Measurements from ENCODE around the gene AGFG1. TPM values are rescaled to one million over a fixed set of nuclear protein-coding genes. Genes with fewer than 3 reads are reported as not detected.

The AGFG1 gene
- total and polyA plus RNA-seq, 2 donors (not counting 1 experiment from before 2014, with no cell fraction given): 40.0 to 128 TPM

DNA sequence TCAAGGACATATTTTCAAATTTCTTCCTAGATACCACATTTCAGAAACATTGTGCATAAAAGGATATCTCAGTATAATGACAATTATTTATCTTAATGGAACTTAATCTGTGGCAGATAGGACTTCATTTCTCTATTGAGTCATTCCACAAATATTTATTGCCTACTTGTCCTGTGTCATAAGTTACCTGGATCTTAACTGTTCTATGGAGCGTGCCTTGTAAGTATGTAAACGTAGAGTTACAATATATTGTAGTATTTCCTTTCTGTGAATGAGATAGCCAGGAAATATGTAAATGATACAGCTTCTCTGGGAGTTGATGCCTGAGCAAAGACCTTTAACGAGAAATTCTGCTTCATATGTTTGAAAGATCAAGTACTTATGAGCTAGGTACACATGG is 2.5 kb downstream of the AGFG1 start:
- Histone ChIP-seq H4K20me1 (ENCODE audit: control insufficient read depth, extremely low read depth, insufficient read depth, low read length) (no peaks in the 10 kb centered on the region), H3K4me2 (ENCODE audit: extremely low read depth, insufficient read depth, low read length) (peak overlapping the region; percentile 64), H3K9me3 (ENCODE audit: control insufficient read depth, insufficient read depth, low read depth, low read length) (no peaks in the 10 kb centered on the region), H3K27ac (ENCODE audit: insufficient read depth, low read length) (no peak overlapping the region), H3K79me2 (ENCODE audit: control insufficient read depth, insufficient read depth, low read length) (peaks cover 69% of the 10 kb centered on the region), H3K4me1 (ENCODE audit: control insufficient read depth, extremely low read depth, insufficient read depth, low read length) (no peaks in the 10 kb centered on the region), H2AFZ (ENCODE audit: low read length) (no peak overlapping the region), H3K9ac (ENCODE audit: insufficient read depth, low read length) (no peak overlapping the region), H3K27me3 (ENCODE audit: control insufficient read depth, insufficient read depth, low read length) (no peaks in the 10 kb centered on the region), H3K4me3 (replicated peaks in 1 of 4; ENCODE audit: control extremely low read depth in 1 of 4, insufficient read depth in 1 of 4, low read depth in 3 of 4, low read length in 4 of 4) (peak overlapping the region in 3 of 4 experiments; percentile 40 to 81 (median 69)), H3K36me3 (ENCODE audit: control insufficient read depth, insufficient read depth, low read length) (no peaks in the 10 kb centered on the region)
- TF ChIP-seq, protein P1, sequence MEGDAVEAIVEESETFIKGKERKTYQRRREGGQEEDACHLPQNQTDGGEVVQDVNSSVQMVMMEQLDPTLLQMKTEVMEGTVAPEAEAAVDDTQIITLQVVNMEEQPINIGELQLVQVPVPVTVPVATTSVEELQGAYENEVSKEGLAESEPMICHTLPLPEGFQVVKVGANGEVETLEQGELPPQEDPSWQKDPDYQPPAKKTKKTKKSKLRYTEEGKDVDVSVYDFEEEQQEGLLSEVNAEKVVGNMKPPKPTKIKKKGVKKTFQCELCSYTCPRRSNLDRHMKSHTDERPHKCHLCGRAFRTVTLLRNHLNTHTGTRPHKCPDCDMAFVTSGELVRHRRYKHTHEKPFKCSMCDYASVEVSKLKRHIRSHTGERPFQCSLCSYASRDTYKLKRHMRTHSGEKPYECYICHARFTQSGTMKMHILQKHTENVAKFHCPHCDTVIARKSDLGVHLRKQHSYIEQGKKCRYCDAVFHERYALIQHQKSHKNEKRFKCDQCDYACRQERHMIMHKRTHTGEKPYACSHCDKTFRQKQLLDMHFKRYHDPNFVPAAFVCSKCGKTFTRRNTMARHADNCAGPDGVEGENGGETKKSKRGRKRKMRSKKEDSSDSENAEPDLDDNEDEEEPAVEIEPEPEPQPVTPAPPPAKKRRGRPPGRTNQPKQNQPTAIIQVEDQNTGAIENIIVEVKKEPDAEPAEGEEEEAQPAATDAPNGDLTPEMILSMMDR (conservative IDR thresholded peaks at IDR 0.05 in 1 of 2, IDR thresholded peaks at IDR 0.05 in 1 of 2; ENCODE audit: low read depth in 1 of 2, low read length in 2 of 2): no peak
- no peak for TF ChIP-seq EZH2 (IDR thresholded peaks at IDR 0.05; ENCODE audit: low read length, missing control alignments)
- no peak for DNase-seq (ENCODE audit: low read depth in 2 of 2)

- no peaks in the 10 kb centered on the region for H3K4me1 ChIP-seq (ENCODE audit: control insufficient read depth, extremely low read depth, insufficient read depth, low read length)
- peaks cover 95% of the 10 kb centered on the region for H3K79me2 ChIP-seq (ENCODE audit: control insufficient read depth, insufficient read depth, low read length)
- H3K27ac ChIP-seq (ENCODE audit: insufficient read depth, low read length): no peak overlapping the region
- no peaks in the 10 kb centered on the region for H3K36me3 ChIP-seq (ENCODE audit: control insufficient read depth, insufficient read depth, low read length)
- H3K4me3 ChIP-seq (replicated peaks in 1 of 4; ENCODE audit: control extremely low read depth in 1 of 4, insufficient read depth in 1 of 4, low read depth in 3 of 4, low read length in 4 of 4): no peak overlapping the region
- H3K27me3 ChIP-seq (ENCODE audit: control insufficient read depth, insufficient read depth, low read length): no peaks in the 10 kb centered on the region
- no peak for TF ChIP-seq EZH2 (IDR thresholded peaks at IDR 0.05; ENCODE audit: low read length, missing control alignments)
- TF ChIP-seq, protein P1 (conservative IDR thresholded peaks at IDR 0.05 in 1 of 2, IDR thresholded peaks at IDR 0.05 in 1 of 2; ENCODE audit: low read depth in 1 of 2, low read length in 2 of 2): no peak
- H3K9ac ChIP-seq (ENCODE audit: insufficient read depth, low read length): no peak overlapping the region
- no peaks in the 10 kb centered on the region for H3K9me3 ChIP-seq (ENCODE audit: control insufficient read depth, insufficient read depth, low read depth, low read length)
- peak in 1 of 2 donors; percentile 24 for DNase-seq (ENCODE audit: low read depth in 2 of 2)
- no peak overlapping the region for H3K4me2 ChIP-seq (ENCODE audit: extremely low read depth, insufficient read depth, low read length)
- H2AFZ ChIP-seq (ENCODE audit: low read length): no peak overlapping the region
- no peaks in the 10 kb centered on the region for H4K20me1 ChIP-seq (ENCODE audit: control insufficient read depth, extremely low read depth, insufficient read depth, low read length)
These were observed 5.3 kb downstream of the AGFG1 start for GRCh38 chr2:227477291-227477690.

DNA sequence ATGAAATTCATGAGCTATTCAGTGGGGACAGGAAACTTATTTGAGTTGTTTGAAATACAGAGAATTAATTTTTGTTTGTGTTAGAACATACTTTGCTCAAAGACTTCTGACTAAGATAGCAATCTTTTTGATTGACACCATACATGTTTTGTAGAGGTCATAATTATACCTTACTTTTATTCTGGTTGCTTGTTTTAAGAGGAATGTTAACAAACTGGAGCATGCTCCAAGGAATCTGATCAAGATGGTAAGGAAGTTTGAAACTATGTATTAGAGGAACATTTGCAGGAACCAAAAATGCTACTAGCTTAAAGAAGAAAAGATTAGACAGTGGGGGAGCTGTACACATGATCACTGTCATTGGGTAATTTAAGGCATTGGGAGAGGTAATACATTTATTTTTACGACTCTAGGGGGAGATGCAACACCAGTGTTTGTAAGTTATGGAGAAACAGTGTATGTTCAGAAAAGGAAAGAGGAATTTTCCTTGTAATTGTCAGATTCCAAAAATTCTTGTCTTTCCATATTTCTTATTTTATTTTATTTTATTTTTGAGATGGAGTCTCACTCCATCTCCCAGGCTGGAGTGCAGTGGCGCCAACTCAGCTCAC is 8.0 kb downstream of the AGFG1 start:
- Histone ChIP-seq H3K9ac (ENCODE audit: insufficient read depth, low read length) (no peak overlapping the region), H3K4me1 (ENCODE audit: control insufficient read depth, extremely low read depth, insufficient read depth, low read length) (peaks cover 2% of the 10 kb centered on the region), H3K79me2 (ENCODE audit: control insufficient read depth, insufficient read depth, low read length) (peaks cover 92% of the 10 kb centered on the region), H4K20me1 (ENCODE audit: control insufficient read depth, extremely low read depth, insufficient read depth, low read length) (no peaks in the 10 kb centered on the region), H2AFZ (ENCODE audit: low read length) (no peak overlapping the region), H3K27ac (ENCODE audit: insufficient read depth, low read length) (no peak overlapping the region), H3K36me3 (ENCODE audit: control insufficient read depth, insufficient read depth, low read length) (no peaks in the 10 kb centered on the region), H3K27me3 (ENCODE audit: control insufficient read depth, insufficient read depth, low read length) (no peaks in the 10 kb centered on the region), H3K4me3 (replicated peaks in 1 of 4; ENCODE audit: control extremely low read depth in 1 of 4, insufficient read depth in 1 of 4, low read depth in 3 of 4, low read length in 4 of 4) (no peak overlapping the region), H3K4me2 (ENCODE audit: extremely low read depth, insufficient read depth, low read length) (no peak overlapping the region), H3K9me3 (ENCODE audit: control insufficient read depth, insufficient read depth, low read depth, low read length) (no peaks in the 10 kb centered on the region)
- no peak for TF ChIP-seq EZH2 (IDR thresholded peaks at IDR 0.05; ENCODE audit: low read length, missing control alignments)
- TF ChIP-seq, protein P1 (conservative IDR thresholded peaks at IDR 0.05 in 1 of 2, IDR thresholded peaks at IDR 0.05 in 1 of 2; ENCODE audit: low read depth in 1 of 2, low read length in 2 of 2): peak; percentile 30 to 43
- peak in 1 of 2 donors; percentile 72 for DNase-seq (ENCODE audit: low read depth in 2 of 2)

Data from fibroblast of lung (primary cell).